Activated CD4-positive, alpha-beta T cell treated with anti-CD3 and anti-CD28 coated beads, Interleukin-2, Interleukin-4, amounts not matched to agents 100 ng/mL and 50 ng/mL, durations not matched to agents 16 hours and 8 hours (primary cell): ENCODE results near the gene KIF25.
"Not testable (repeated sequence)": the region's sequence is repeated elsewhere in the genome, so short reads cannot be mapped to it uniquely, and the experiment has no call there.

ENCODE experiments used
- DNase-seq: peaks from one replicate; pipeline ENCODE4 v3.0.0-alpha.2; 2020; ENCODE audit warnings: low spot score

Gene KIF25

DNA sequence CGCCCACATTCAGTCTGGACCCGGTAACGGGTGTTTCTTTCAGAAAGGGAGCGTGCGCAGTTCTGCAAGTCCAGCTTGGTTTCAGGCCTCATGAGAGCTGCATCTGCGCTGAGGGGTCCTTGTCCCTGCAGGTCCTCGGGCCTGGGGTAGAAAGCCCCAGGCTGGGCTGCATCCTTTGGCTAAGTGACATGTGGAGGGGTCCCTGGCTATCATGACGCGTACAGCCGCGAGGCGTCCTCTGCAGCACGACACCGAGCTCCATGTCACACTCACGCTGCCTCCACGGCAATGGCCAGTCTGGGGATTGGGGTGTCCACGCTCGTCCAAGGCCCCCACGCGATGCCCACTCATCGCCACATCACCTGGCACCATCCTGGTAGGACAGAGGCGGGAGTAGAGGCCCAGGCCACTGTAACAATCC is 1.7 kb upstream of the KIF25 start:
- DNase-seq: no peak

DNA sequence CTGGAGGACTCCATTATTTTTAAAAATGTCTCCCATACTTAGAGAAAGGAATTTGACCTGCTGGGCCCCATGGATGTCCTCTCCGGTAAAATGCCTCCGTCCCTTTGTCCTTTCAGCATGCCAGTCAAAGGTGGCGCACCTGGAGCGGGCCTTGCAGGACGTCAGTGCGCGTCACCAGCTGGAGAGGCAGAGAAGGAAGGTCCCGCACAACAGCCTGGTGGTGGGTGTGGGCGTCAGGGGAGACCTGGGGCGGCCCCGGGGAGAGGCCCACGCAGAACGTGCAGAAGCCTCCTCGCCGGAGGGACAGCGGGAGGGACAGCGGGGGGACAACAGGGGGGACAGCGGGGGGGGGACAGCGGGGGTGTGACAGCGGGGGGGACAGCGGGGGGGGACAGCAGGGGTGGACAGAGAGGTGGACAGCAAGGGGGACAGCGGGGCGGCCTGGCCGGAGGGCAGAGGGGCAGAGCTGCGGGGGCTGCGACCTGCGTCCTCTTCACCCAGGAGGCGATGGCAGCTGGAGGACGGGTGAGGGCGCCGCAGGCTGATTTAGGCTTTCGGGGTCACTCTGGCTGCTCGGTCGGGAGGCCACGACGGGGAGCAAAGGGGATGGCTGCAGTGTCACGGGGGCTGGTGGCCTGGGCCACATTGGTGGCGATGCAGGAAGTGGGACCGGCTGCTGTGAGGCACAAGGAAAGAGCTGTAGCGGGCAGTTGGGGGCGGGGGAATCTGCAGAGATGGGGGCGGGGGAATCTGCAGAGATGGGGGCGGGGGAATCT is 859 bp upstream of the KIF25 start:
- no peak for DNase-seq

- DNase-seq: no peak
These were observed 744 bp downstream of the KIF25 start for GRCh38 chr6:167998215-167998614.

GRCh38 chr6:168000198-168001028 is 2.9 kb downstream of the KIF25 start:
- DNase-seq: no peak

DNA sequence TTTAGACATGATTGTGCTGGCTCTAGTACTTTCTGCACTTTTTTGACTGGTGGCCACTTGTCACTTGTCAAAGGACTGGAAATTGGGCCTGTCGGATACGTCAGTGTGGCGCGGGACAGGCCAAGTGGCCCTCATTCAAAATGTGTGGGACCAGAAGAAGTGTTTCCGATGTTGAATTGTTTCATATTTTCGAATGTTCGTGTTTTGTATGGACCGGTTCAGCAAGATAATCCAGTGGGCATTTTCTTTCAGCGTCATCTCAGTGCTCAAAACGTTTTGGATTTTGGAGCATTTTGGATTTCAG is 3.5 kb downstream of the KIF25 start:
- no peak for DNase-seq

DNA sequence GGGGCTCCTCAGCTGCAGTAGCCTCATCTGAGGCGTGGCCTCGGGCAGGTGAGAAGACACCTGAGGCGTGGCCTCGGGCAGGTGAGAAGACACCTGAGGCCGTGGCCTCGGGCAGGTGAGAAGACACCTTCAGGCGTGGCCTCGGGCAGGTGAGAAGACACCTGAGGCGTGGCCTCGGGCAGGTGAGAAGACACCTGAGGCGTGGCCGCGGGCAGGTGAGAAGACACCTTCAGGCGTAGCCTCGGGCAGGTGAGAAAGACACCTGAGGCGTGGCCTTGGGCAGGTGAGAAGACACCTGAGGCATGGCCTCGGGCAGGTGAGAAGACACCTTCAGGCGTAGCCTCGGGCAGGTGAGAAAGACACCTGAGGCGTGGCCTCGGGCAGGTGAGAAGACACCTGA is 4.0 kb downstream of the KIF25 start:
- DNase-seq: not testable (repeated sequence)

- no peak for DNase-seq
These were observed 5.3 kb downstream of the KIF25 start for GRCh38 chr6:168002804-168003203.

GRCh38 chr6:168004023-168004422 is 6.6 kb downstream of the KIF25 start:
- no peak for DNase-seq

- DNase-seq: no peak
These were observed 7.5 kb downstream of the KIF25 start for GRCh38 chr6:168004945-168005344.

DNA sequence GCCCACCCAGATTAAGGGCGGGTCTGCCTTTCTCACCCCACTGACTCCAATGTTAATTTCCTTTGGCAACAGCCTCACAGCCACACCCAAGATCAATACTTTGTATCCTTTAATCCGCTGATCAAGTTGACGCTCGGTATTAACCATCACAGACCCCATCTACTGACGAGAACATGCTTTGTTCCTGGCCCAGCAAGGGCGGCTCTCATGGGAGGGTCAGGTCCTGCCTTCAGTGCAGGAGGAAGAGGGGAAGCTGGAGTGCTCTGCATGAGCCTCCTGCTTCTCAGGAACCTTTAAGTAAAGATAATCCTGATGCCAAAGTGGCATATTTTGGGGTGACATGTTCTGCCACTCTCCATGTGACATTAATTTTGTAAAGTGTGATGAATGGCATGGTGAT is 8.3 kb downstream of the KIF25 start:
- DNase-seq: no peak

DNA sequence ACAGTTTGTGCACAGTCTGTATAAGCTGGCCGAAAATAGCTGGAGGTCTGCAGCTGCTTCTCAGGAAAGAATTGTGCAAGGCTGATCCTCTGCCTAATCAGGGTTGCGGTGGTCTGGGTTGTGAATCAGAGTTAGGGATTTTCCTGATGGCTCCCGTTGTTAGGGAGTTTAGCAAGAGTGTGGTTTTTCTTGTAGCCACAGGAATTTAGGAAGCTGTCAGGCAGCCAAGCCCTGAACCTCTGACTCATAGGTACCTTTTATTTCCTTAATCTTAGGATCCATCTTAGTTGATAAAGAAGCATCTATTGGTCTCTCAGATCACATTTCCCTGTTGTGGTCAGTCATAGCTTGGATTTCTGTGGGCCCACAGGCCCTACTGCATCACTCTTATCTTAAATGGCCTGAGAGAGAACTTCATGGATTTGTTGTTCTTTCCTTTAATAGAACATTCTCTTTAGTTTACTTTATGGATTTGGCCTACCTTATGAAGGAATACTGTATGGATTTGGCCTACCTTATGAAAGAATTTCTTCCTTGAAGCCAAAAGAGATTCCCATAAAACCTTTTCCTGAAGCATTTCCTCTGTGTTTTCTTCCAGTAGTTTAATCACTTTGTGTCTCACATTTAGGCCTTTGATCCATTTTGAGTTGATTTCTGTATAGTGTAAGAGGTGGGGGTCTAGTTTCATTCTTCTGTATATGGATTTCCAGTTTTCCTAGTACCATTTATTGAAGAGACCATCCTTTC is 10.3 kb downstream of the KIF25 start:
- DNase-seq: no peak

- DNase-seq: no peak
These were observed 11.9 kb downstream of the KIF25 start for GRCh38 chr6:168009331-168009730.

DNA sequence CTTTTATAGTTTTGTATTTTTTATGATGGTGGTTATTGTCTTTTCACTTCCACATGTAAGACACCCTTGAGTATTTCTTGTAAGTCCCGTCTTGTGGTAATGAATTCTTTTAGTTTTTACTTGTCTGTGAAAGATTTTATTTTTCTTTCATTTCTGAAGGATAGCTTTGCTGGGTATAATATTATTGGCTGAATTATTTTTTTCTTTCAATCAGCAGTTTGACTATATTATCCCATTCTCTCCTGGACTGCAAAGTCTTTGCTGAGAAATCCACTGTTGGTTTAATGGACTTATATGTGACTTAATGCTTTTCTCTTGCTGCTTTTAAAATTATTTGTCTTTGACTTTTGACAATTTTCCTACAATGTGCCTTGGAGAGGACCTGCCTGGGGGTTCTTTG is 13.8 kb downstream of the KIF25 start:
- DNase-seq: no peak

- no peak for DNase-seq
These were observed 15.2 kb downstream of the KIF25 start for GRCh38 chr6:168012431-168013249.

- no peak for DNase-seq
These were observed 15.9 kb downstream of the KIF25 start for GRCh38 chr6:168013250-168013915.

GRCh38 chr6:168014428-168014827 is 17.0 kb downstream of the KIF25 start:
- DNase-seq: no peak

DNA sequence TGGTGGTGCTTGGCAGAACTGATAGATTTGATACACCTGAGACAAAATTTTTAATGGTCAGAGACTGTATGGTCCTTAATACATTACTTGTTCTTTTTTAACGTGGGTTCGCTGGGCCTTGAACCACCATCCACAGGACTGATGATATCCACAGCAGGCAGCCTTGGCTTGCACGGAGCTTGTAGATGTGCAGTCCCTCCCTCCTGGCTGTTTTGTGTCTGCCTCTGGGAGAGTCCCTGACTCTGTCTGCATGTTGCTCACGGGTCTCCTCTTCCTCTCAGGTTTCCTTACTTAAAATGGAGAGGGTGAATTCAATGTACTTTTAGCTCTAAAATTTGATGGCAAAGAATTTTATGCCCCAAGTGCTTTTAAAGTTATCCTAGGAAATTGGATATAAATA is 17.5 kb downstream of the KIF25 start:
- DNase-seq: no peak

DNA sequence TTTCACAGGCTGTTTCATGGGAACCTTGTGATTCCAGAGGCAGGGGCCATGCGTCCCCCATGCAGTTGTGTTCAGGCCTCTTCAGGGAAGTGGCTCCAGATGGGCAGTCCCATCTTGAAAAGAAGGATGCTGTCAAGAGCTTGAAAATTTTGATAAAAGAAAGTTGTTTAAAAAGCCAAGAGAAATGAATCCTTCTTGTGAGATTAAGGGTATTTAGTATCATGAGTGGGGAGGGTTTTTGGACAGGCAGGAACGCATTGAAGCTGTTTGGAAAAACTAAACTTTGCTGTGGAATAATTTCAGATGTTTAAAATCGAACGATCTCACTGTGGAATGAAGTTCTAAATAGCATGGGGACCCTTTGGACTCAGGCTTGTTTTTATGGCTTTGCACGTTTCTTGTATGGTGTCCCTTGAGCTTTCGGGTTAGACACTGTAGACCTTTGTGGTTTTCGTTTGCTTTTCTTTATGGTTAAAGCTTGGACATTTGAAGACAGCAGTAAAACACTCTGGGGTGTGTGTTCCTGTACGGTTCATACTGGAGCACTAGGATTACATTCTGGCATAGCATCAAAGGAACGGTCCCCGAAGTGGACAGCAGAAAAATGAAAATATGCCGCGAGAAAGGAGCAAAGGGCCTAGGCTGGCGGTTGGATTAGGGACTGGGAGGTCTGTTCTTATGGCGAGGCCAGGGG is 18.2 kb downstream of the KIF25 start:
- DNase-seq: no peak

DNA sequence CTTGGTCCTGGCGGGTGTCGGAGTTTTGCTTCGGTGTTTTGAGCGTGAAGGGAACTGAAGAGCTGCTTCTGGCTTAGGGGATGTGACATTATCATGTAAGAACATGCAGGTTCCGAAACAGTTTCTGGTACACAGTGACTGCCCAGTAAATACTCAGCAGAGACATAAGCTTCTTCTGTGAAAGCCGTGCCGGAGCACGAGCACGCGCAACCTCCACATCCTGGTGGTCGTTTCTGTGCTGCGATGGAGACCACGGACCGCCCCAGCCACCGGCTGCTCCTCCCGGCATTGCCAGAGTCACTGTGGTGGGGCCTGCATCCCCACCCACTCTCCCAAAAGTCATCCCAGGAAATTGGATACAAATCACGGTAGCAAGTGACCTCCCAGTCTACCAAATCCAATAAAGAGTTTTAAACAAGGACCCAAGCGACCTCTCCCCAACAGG is 18.7 kb downstream of the KIF25 start:
- DNase-seq: no peak

DNA sequence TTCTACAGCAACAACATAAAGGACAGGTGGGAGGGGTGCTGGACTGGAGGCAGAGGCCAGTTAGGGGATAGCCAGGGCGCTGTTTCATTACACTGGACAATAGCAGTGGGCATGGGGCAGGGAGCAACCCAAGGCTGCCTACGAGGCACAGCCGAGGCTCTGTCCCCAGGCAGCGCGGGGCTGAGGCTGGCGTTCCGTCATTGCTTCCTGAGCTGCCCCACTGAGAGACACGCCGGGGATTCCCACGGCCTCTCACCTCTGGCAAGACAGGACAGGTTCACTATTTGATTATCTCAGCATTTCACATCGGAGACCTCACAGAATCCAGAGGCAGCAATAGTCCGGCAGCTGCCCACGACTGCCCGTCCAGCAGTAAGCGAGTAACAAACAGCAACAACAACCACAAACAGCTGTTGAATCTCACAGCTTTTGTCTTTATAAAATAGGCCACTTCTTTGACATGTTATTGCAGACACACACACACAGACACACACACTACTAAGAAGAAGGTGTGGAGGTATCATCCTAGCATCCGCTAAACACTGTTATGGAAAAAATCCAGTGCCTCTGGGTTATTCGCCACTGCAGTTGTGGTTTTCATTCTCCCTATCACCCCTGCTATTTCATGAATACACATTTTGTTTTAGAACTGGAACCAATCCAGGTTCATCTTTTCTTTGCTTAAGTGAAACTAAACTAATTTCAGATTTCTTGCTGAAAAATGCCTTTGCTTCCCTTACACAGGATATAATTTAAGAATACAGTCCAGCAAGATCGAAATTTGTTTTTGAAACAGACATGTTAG is 19.5 kb downstream of the KIF25 start:
- no peak for DNase-seq
